Dedifferentiated amniotic fluid mesenchymal stem cell (primary cell): ENCODE results near the gene TRAPPC2.

ENCODE experiments used
- DNase-seq: peaks from one replicate; pipeline ENCODE4 v3.0.0-alpha.2; 2016; ENCODE audit errors: extremely low spot score

TRAPPC2 gene

GRCh38 chrX:13734278-13735172 is at the start of gene TRAPPC2, which contains the start of gene OFD1:
TRAPPC2 (minus strand) TSS chrX:13734620; CDS start chrX:13719963, 14,657 bp downstream.
OFD1 (plus strand) TSS chrX:13734748; CDS start chrX:13735072, 324 bp downstream.
- peak; percentile 95 for DNase-seq

GRCh38 chrX:13780868-13781427 is 46.5 kb upstream of the TRAPPC2 start:
- no peak for DNase-seq

GRCh38 chrX:13778916-13779315 is 44.5 kb upstream of the TRAPPC2 start:
- DNase-seq: peak; percentile 49

GRCh38 chrX:13776387-13776786 is 42.0 kb upstream of the TRAPPC2 start:
- DNase-seq: no peak

- DNase-seq: no peak
Observed at GRCh38 chrX:13775837-13776236, 41.4 kb upstream of the TRAPPC2 start.

- DNase-seq: no peak
Observed at GRCh38 chrX:13774696-13775095, 40.3 kb upstream of the TRAPPC2 start.

- no peak for DNase-seq
Observed at GRCh38 chrX:13770013-13770535, 35.7 kb upstream of the TRAPPC2 start.

GRCh38 chrX:13768939-13769338 is 34.5 kb upstream of the TRAPPC2 start:
- no peak for DNase-seq

- DNase-seq: no peak
Observed at GRCh38 chrX:13764765-13765164, 30.3 kb upstream of the TRAPPC2 start.

GRCh38 chrX:13764281-13764680 is 29.9 kb upstream of the TRAPPC2 start:
- no peak for DNase-seq

GRCh38 chrX:13763489-13763888 is 29.1 kb upstream of the TRAPPC2 start:
- DNase-seq: no peak

- no peak for DNase-seq
Observed at GRCh38 chrX:13761606-13762414, 27.4 kb upstream of the TRAPPC2 start.

- no peak for DNase-seq
Observed at GRCh38 chrX:13760426-13760825, 26.0 kb upstream of the TRAPPC2 start.

GRCh38 chrX:13759152-13759718 is 24.8 kb upstream of the TRAPPC2 start:
- no peak for DNase-seq

GRCh38 chrX:13756381-13756780 is 22.0 kb upstream of the TRAPPC2 start:
- DNase-seq: no peak

- DNase-seq: no peak
Observed at GRCh38 chrX:13755254-13755653, 20.8 kb upstream of the TRAPPC2 start.

GRCh38 chrX:13754765-13755164 is 20.3 kb upstream of the TRAPPC2 start:
- no peak for DNase-seq

GRCh38 chrX:13752646-13753045 is 18.2 kb upstream of the TRAPPC2 start:
- no peak for DNase-seq

GRCh38 chrX:13752141-13752540 is 17.7 kb upstream of the TRAPPC2 start:
- no peak for DNase-seq

GRCh38 chrX:13750812-13751211 is 16.4 kb upstream of the TRAPPC2 start:
- DNase-seq: no peak

GRCh38 chrX:13750204-13750603 is 15.8 kb upstream of the TRAPPC2 start:
- no peak for DNase-seq

- DNase-seq: no peak
Observed at GRCh38 chrX:13748486-13748885, 14.1 kb upstream of the TRAPPC2 start.
